SK-MEL-5 (cell line): ENCODE results near the gene RNF34. TPM values are rescaled to one million over a fixed set of nuclear protein-coding genes. Genes with fewer than 3 reads are reported as not detected.
A peak's percentile ranks its signal among the peaks of the same experiment; 100 is the strongest.
"Not testable (repeated sequence)": the region's sequence is repeated elsewhere in the genome, so short reads cannot be mapped to it uniquely, and the experiment has no call there.

Source experiments
- DNase-seq: peaks from one replicate; pipeline ENCODE4 v3.0.0-alpha.2; 2016; ENCODE audit warnings: low read depth, low spot score
- in situ Hi-C: cut with HindIII; loops from 2 replicates; pipeline ENCODE4 v1.10.0; 2016; ENCODE audit warnings: low sequenced_read_pairs, high pct_unique_total_duplicates, low pct_unique_long_range_greater_than_20kb
- polyA plus RNA-seq, 2 experiments: library from polyadenylated mRNA; depleted of rRNA; stranded (reverse); fragments of >200 nt; gene quantifications; 2 replicates each; pipeline ENCODE4 v1.2.3, GENCODE V29; 2015
- total RNA-seq: library from RNA; depleted of rRNA; stranded (reverse); fragments of >200 nt; shearing (Covaris generic); gene quantifications from 2 replicates; pipeline ENCODE4 v1.2.3, GENCODE V29; 2014; rRNA removed

RNF34 gene
- 52.9 and 62.5 TPM in 2 replicates for total RNA-seq
- 25.6 and 28.3 TPM in 2 replicates for polyA plus RNA-seq (2015; cell fraction: cytosol; rRNA removed)
- 65.0 and 72.1 TPM in 2 replicates for polyA plus RNA-seq (2015; cell fraction: nucleus; rRNA removed)

- DNase-seq, result peak; percentile 98
- in situ Hi-C loops, result no loop called here
Measured at GRCh38 chr12:121399391-121400331, at the start of gene RNF34. Gene RNF34 (plus strand): TSS chr12:121400118. CDS start chr12:121400213, 95 bp downstream.

GRCh38 chr12:121351820-121352681 lies 47.9 kb upstream of the RNF34 start, which contains the start of gene ANAPC5:
Gene ANAPC5 (minus strand): TSS chr12:121352411. CDS start chr12:121352340, 71 bp downstream.
- in situ Hi-C loops, result no loop called here
- DNase-seq, result peak; percentile 99

GRCh38 chr12:121352682-121353018 lies 47.3 kb upstream of the RNF34 start:
- in situ Hi-C loops, result no loop called here
- no peak for DNase-seq

GRCh38 chr12:121355818-121356217 lies 44.1 kb upstream of the RNF34 start:
- in situ Hi-C loops, result no loop called here
- DNase-seq, result no peak

- no peak for DNase-seq
- in situ Hi-C loops, result no loop called here
Measured at GRCh38 chr12:121356657-121357056, 43.3 kb upstream of the RNF34 start.

GRCh38 chr12:121357331-121357730 lies 42.6 kb upstream of the RNF34 start:
- in situ Hi-C loops, result no loop called here
- no peak for DNase-seq

GRCh38 chr12:121358073-121358472 lies 41.8 kb upstream of the RNF34 start:
- in situ Hi-C loops, result no loop called here
- no peak for DNase-seq

GRCh38 chr12:121364683-121365121 lies 35.2 kb upstream of the RNF34 start:
- peak; percentile 90 for DNase-seq

GRCh38 chr12:121365416-121366062 lies 34.4 kb upstream of the RNF34 start:
- DNase-seq, result no peak
- in situ Hi-C loops, result no loop called here

More at GRCh38 chr12:121364683-121365121, 35.2 kb upstream of the RNF34 start:
- in situ Hi-C loops, result no loop called here

- DNase-seq, result no peak
- in situ Hi-C loops, result no loop called here
Measured at GRCh38 chr12:121366063-121366459, 33.9 kb upstream of the RNF34 start.

GRCh38 chr12:121371404-121371803 lies 28.5 kb upstream of the RNF34 start:
- in situ Hi-C loops, result no loop called here
- DNase-seq, result no peak

- in situ Hi-C loops, result no loop called here
- no peak for DNase-seq
Measured at GRCh38 chr12:121373755-121374154, 26.2 kb upstream of the RNF34 start.

GRCh38 chr12:121374336-121374735 lies 25.6 kb upstream of the RNF34 start:
- DNase-seq, in situ Hi-C loops: not testable (repeated sequence)

- in situ Hi-C loops, DNase-seq: not testable (repeated sequence)
Measured at GRCh38 chr12:121374945-121375584, 24.9 kb upstream of the RNF34 start.

GRCh38 chr12:121376754-121377697 lies 22.9 kb upstream of the RNF34 start:
- in situ Hi-C loops, result no loop called here
- DNase-seq, result no peak

GRCh38 chr12:121378736-121379135 lies 21.2 kb upstream of the RNF34 start:
- no peak for DNase-seq
- in situ Hi-C loops, result no loop called here
